ENCODE results near the gene RGS16.

Gene RGS16

GRCh38 chr1:182629499-182630096 lies 25.4 kb upstream of the RGS16 start:
- no peak for DNase-seq (ENCODE audit: low spot score)

GRCh38 chr1:182629080-182629479 lies 24.9 kb upstream of the RGS16 start:
- DNase-seq (ENCODE audit: low spot score): no peak

GRCh38 chr1:182628657-182629056 lies 24.5 kb upstream of the RGS16 start:
- no peak for DNase-seq (ENCODE audit: low spot score)

GRCh38 chr1:182627622-182628021 lies 23.4 kb upstream of the RGS16 start:
- no peak for DNase-seq (ENCODE audit: low spot score)

- DNase-seq (ENCODE audit: low spot score): no peak
Measured at GRCh38 chr1:182626527-182626926, 22.3 kb upstream of the RGS16 start.

- DNase-seq (ENCODE audit: low spot score): no peak
Measured at GRCh38 chr1:182625719-182626504, 21.7 kb upstream of the RGS16 start.

GRCh38 chr1:182625024-182625423 lies 20.8 kb upstream of the RGS16 start:
- no peak for DNase-seq (ENCODE audit: low spot score)

- DNase-seq (ENCODE audit: low spot score): no peak
Measured at GRCh38 chr1:182624577-182624976, 20.4 kb upstream of the RGS16 start.

GRCh38 chr1:182622901-182623528 lies 18.8 kb upstream of the RGS16 start:
- no peak for DNase-seq (ENCODE audit: low spot score)

- DNase-seq (ENCODE audit: low spot score): peak; percentile 35
Measured at GRCh38 chr1:182621906-182622305, 17.7 kb upstream of the RGS16 start.

- no peak for DNase-seq (ENCODE audit: low spot score)
Measured at GRCh38 chr1:182620924-182621585, 16.9 kb upstream of the RGS16 start.

- DNase-seq (ENCODE audit: low spot score): no peak
Measured at GRCh38 chr1:182617734-182618351, 13.7 kb upstream of the RGS16 start.

GRCh38 chr1:182617014-182617429 lies 12.8 kb upstream of the RGS16 start:
- DNase-seq (ENCODE audit: low spot score): no peak

- peak; percentile 59 for DNase-seq (ENCODE audit: low spot score)
Measured at GRCh38 chr1:182616130-182617013, 12.2 kb upstream of the RGS16 start.

GRCh38 chr1:182615468-182616129 lies 11.4 kb upstream of the RGS16 start:
- no peak for DNase-seq (ENCODE audit: low spot score)

- no peak for DNase-seq (ENCODE audit: low spot score)
Measured at GRCh38 chr1:182614796-182615454, 10.7 kb upstream of the RGS16 start.

- no peak for DNase-seq (ENCODE audit: low spot score)
Measured at GRCh38 chr1:182611787-182612186, 7.6 kb upstream of the RGS16 start.

- no peak for DNase-seq (ENCODE audit: low spot score)
Measured at GRCh38 chr1:182611326-182611725, 7.1 kb upstream of the RGS16 start.

- DNase-seq (ENCODE audit: low spot score): no peak
Measured at GRCh38 chr1:182610606-182611194, 6.5 kb upstream of the RGS16 start.
